IMR-90 (cell line): ENCODE measurements around the gene OXSR1. TPM values are rescaled to one million over a fixed set of nuclear protein-coding genes. Genes with fewer than 3 reads are reported as not detected.

Experiments
- microRNA-seq, 2 experiments: library from miRNA; stranded (forward) in 1 of 2; unstranded in 1 of 2; fragments of 10-50 nt in 1 of 2; fragments of <30 nt in 1 of 2; gene quantifications in 1 of 2; microRNA quantifications in 1 of 2; one replicate each; pipeline versions ENCODE3 to v1.1.0; 2013 to 2020; ENCODE audit not compliant: insufficient read depth in 1 of 2, insufficient read length in 1 of 2, unreplicated experiment in 1 of 2
- polyA plus RNA-seq, 3 experiments: library from polyadenylated mRNA; depleted of rRNA; stranded (reverse); fragments of >200 nt; gene quantifications; 2 replicates each; pipeline ENCODE4 v1.2.3, GENCODE V29; 2012; ENCODE audit warnings: low replicate concordance in 1 of 3
- small RNA-seq, 5 experiments: library from RNA; depleted of rRNA; stranded (forward); fragments of <200 nt; gene quantifications; one replicate each; pipeline ENCODE3, GENCODE V24; 2012
- total RNA-seq: library from RNA; depleted of rRNA; stranded (reverse); fragments of >200 nt; gene quantifications from 2 replicates; pipeline ENCODE4 v1.2.3, GENCODE V29; 2012; rRNA removed

OXSR1 gene
- total and polyA plus RNA-seq, 2 of the 4 experiments (the other 2 are of a cell fraction) = 32.9 to 37.6 TPM

Small RNAs within 50 kb of the gene (microRNA-seq; reads per million reads assigned to microRNA genes)
- gene RF00019 (ENCODE audit: insufficient read depth, insufficient read length) = not detected
- gene RNU6-235P (ENCODE audit: insufficient read depth, insufficient read length) = not detected

Small RNAs within 50 kb of the gene (small RNA-seq; reads per million reads assigned to genes)
- gene RF00019 (0 reads per million in 5 experiments), gene RNU6-235P (0 to 0.60 (median 0) reads per million in 5 experiments)

Other genes starting within 250 kb of the OXSR1 start
- gene VILL, start 174.8 kb upstream of the OXSR1 start, total RNA-seq = 2.3 and 2.5 TPM in 2 replicates
- gene VILL, start 174.8 kb upstream of the OXSR1 start, polyA plus RNA-seq (2012; rRNA removed) = 4.5 and 4.7 TPM in 2 replicates
- gene PLCD1, start 135.9 kb upstream of the OXSR1 start, total RNA-seq = 15.0 and 16.3 TPM in 2 replicates
- 13.2 and 14.9 TPM in 2 replicates for gene PLCD1, start 135.9 kb upstream of the OXSR1 start, polyA plus RNA-seq (2012; rRNA removed)
- gene DLEC1, start 126.3 kb upstream of the OXSR1 start, total RNA-seq = not detected in 2 replicates
- gene DLEC1, start 126.3 kb upstream of the OXSR1 start, polyA plus RNA-seq (2012; rRNA removed) = 0.03 TPM in 1 of 2 replicates, not detected in the other
- gene ACAA1, start 28.4 kb upstream of the OXSR1 start, total RNA-seq = 19.4 and 30.8 TPM in 2 replicates
- 62.4 and 69.4 TPM in 2 replicates for gene ACAA1, start 28.4 kb upstream of the OXSR1 start, polyA plus RNA-seq (2012; rRNA removed)
- 9.3 and 10.8 TPM in 2 replicates for gene MYD88, start 26.9 kb upstream of the OXSR1 start, total RNA-seq
- 34.4 and 39.8 TPM in 2 replicates for gene MYD88, start 26.9 kb upstream of the OXSR1 start, polyA plus RNA-seq (2012; rRNA removed)
- under 0.01 TPM in 2 replicates for gene SLC22A13, start 100.3 kb downstream of the OXSR1 start, total RNA-seq
- 0.22 and 0.29 TPM in 2 replicates for gene SLC22A13, start 100.3 kb downstream of the OXSR1 start, polyA plus RNA-seq (2012; rRNA removed)
- gene SLC22A14, start 116.8 kb downstream of the OXSR1 start, total RNA-seq = under 0.01 TPM in 1 of 2 replicates, not detected in the other
- 0.07 and 0.10 TPM in 2 replicates for gene SLC22A14, start 116.8 kb downstream of the OXSR1 start, polyA plus RNA-seq (2012; rRNA removed)
- gene XYLB, start 181.2 kb downstream of the OXSR1 start, total RNA-seq = 2.5 and 3.0 TPM in 2 replicates
- 2.3 and 3.4 TPM in 2 replicates for gene XYLB, start 181.2 kb downstream of the OXSR1 start, polyA plus RNA-seq (2012; rRNA removed)